H1 (cell line): ENCODE data around the gene BTBD9. TPM values are rescaled to one million over a fixed set of nuclear protein-coding genes. Genes with fewer than 3 reads are reported as not detected.

Experiments
- CTCF ChIA-PET: fragments of 300-600 bp; sonication (Branson Sonifier 250); formaldehyde crosslinking; loops from one replicate; lab custom pipeline; 2021; ENCODE audit not compliant: partially characterized antibody; lab: Charles Lee
- POLR2A ChIA-PET: fragments of 300-600 bp; sonication (Branson Sonifier 250); formaldehyde crosslinking; loops from one replicate; lab custom pipeline; 2021; ENCODE audit warnings: inconsistent platforms; ENCODE audit not compliant: partially characterized antibody; lab: Charles Lee
- DNase-seq, 2 experiments: peaks; one replicate each; pipeline versions ENCODE4 v3.0.0 to v3.0.0-alpha.2; 2010 to 2022; ENCODE audit warnings: low spot score in 2 of 2, low read depth in 1 of 2, mixed read lengths in 1 of 2
- FAIRE-seq: peaks from 2 replicates; lab custom pipeline; 2011; peaks lifted over from hg19 to GRCh38; lab: Jason Lieb, UNC
- H2AFZ ChIP-seq: 2 replicates; pipeline ENCODE4 v1.8.1; 2012; ENCODE audit warnings: low read length, inconsistent platforms
- H2AK5ac ChIP-seq: 2 replicates; pipeline ENCODE4 v1.6.1; 2013; ENCODE audit warnings: low read depth, low read length
- H2BK120ac ChIP-seq: replicated peaks from 2 replicates; pipeline ENCODE3; 2013; ENCODE audit warnings: low read depth, low read length, inconsistent platforms
- H2BK12ac ChIP-seq: 2 replicates; pipeline ENCODE4 v1.6.1; 2013; ENCODE audit warnings: low read depth, low read length
- H2BK15ac ChIP-seq: 2 replicates; pipeline ENCODE4 v1.6.1; 2013; ENCODE audit warnings: low read length
- H2BK20ac ChIP-seq: 2 replicates; pipeline ENCODE4 v1.6.1; 2013; ENCODE audit warnings: low read length
- H2BK5ac ChIP-seq: 2 replicates; pipeline ENCODE4 v1.6.1; 2013; ENCODE audit warnings: low read depth, low read length
- H3K14ac ChIP-seq: 2 replicates; pipeline ENCODE4 v1.6.1; 2013; ENCODE audit warnings: inconsistent platforms; ENCODE audit not compliant: insufficient read length
- H3K18ac ChIP-seq: 2 replicates; pipeline ENCODE4 v1.6.1; 2013; ENCODE audit warnings: low read length; ENCODE audit errors: extremely low read depth
- H3K23ac ChIP-seq: 2 replicates; pipeline ENCODE4 v1.6.1; 2013; ENCODE audit warnings: inconsistent platforms; ENCODE audit not compliant: insufficient read length
- H3K23me2 ChIP-seq: 2 replicates; pipeline ENCODE4 v1.6.1; 2013; ENCODE audit warnings: low read depth, low read length
- H3K27ac ChIP-seq: 2 replicates; pipeline ENCODE4 v1.6.1; 2011; ENCODE audit warnings: low read depth, low read length, inconsistent platforms
- H3K27me3 ChIP-seq, 4 experiments: replicated peaks in 1 of 4; 1 replicate in 1 of 4; 2 replicates in 3 of 4; pipeline versions ENCODE4 v1.6.1 to v1.8.1; 2011 to 2013; ENCODE audit warnings: low read length in 3 of 4, mild to moderate bottlenecking in 3 of 4, inconsistent platforms in 2 of 4, mixed read lengths in 2 of 4, moderate library complexity in 1 of 4; ENCODE audit not compliant: control insufficient read depth in 3 of 4, insufficient read depth in 3 of 4; ENCODE audit errors: extremely low read depth in 1 of 4
- H3K36me3 ChIP-seq, 4 experiments: 2 replicates each; pipeline versions ENCODE4 v1.6.1 to v1.8.1; 2011 to 2013; ENCODE audit warnings: mild to moderate bottlenecking in 4 of 4, low read length in 3 of 4, moderate library complexity in 2 of 4, control low read depth in 1 of 4, inconsistent platforms in 1 of 4; ENCODE audit not compliant: insufficient read depth in 4 of 4, control insufficient read depth in 2 of 4
- H3K4ac ChIP-seq: replicated peaks from 2 replicates; pipeline ENCODE3; 2013; ENCODE audit warnings: low read length, low read depth, mixed read lengths, inconsistent platforms; ENCODE audit not compliant: insufficient read length
- H3K4me1 ChIP-seq, 4 experiments: replicated peaks in 1 of 4; 1 replicate in 1 of 4; 2 replicates in 3 of 4; pipeline versions ENCODE4 v1.6.1 to v1.8.1; 2011 to 2013; ENCODE audit warnings: low read length in 3 of 4, inconsistent platforms in 2 of 4, mixed read lengths in 1 of 4; ENCODE audit not compliant: insufficient read depth in 4 of 4, control insufficient read depth in 3 of 4
- H3K4me2 ChIP-seq, 2 experiments: 2 replicates each; pipeline versions ENCODE4 v1.6.1 to v1.8.1; 2011 to 2013; ENCODE audit warnings: low read depth in 2 of 2, low read length in 2 of 2, control low read depth in 1 of 2, inconsistent platforms in 1 of 2, mild to moderate bottlenecking in 1 of 2; ENCODE audit not compliant: insufficient read depth in 1 of 2
- H3K4me3 ChIP-seq, 4 experiments: fragments of 200-600, 300-600 bp in 1 of 4; sonication (generic), shearing (Covaris generic), sonication (Bioruptor Twin) in 1 of 4; 2 replicates each; pipeline versions ENCODE4 v1.5.1 to v1.8.1; 2011 to 2016; ENCODE audit warnings: low read length in 4 of 4, low read depth in 3 of 4, control low read depth in 2 of 4, inconsistent platforms in 2 of 4, mild to moderate bottlenecking in 2 of 4, mixed read lengths in 1 of 4, moderate library complexity in 1 of 4; ENCODE audit not compliant: insufficient read depth in 2 of 4; ENCODE audit errors: extremely low read depth in 1 of 4
- H3K56ac ChIP-seq: replicated peaks from 2 replicates; pipeline ENCODE3; 2013; ENCODE audit warnings: low read depth, mild to moderate bottlenecking, mixed read lengths, low read length, inconsistent platforms; ENCODE audit not compliant: insufficient read length
- H3K79me1 ChIP-seq: 2 replicates; pipeline ENCODE4 v1.6.1; 2013; ENCODE audit warnings: low read depth, low read length, control low read depth
- H3K79me2 ChIP-seq, 2 experiments: 2 replicates each; pipeline versions ENCODE4 v1.6.1 to v1.8.1; 2012 to 2013; ENCODE audit warnings: low read length in 2 of 2, mild to moderate bottlenecking in 2 of 2, inconsistent platforms in 1 of 2; ENCODE audit not compliant: insufficient read depth in 2 of 2, control insufficient read depth in 1 of 2
- H3K9ac ChIP-seq, 4 experiments: replicated peaks in 1 of 4; 1 replicate in 1 of 4; 2 replicates in 3 of 4; pipeline versions ENCODE4 v1.6.1 to v1.8.1; 2011 to 2013; ENCODE audit warnings: low read depth in 3 of 4, low read length in 3 of 4, control low read depth in 2 of 4, mild to moderate bottlenecking in 2 of 4, moderate library complexity in 2 of 4, inconsistent platforms in 1 of 4; ENCODE audit errors: extremely low read depth in 1 of 4
- H3K9me3 ChIP-seq, 2 experiments: 2 replicates each; pipeline versions ENCODE4 v1.6.1 to v1.8.1; 2012 to 2013; ENCODE audit warnings: mild to moderate bottlenecking in 2 of 2, moderate library complexity in 2 of 2, control low read depth in 1 of 2, inconsistent platforms in 1 of 2, low read depth in 1 of 2, low read length in 1 of 2, mixed read lengths in 1 of 2; ENCODE audit not compliant: insufficient read depth in 2 of 2
- H4K20me1 ChIP-seq, 2 experiments: replicated peaks in 1 of 2; 2 replicates each; pipeline versions ENCODE3 to v1.8.1; 2011 to 2013; ENCODE audit warnings: inconsistent platforms in 2 of 2, low read length in 2 of 2, mild to moderate bottlenecking in 1 of 2; ENCODE audit not compliant: insufficient read depth in 2 of 2, control insufficient read depth in 1 of 2
- H4K5ac ChIP-seq: 2 replicates; pipeline ENCODE4 v1.6.1; 2013; ENCODE audit warnings: low read length, low read depth, mixed read lengths, inconsistent platforms; ENCODE audit not compliant: insufficient read length
- H4K8ac ChIP-seq: 2 replicates; pipeline ENCODE4 v1.8.0; 2013; ENCODE audit warnings: mild to moderate bottlenecking, moderate library complexity, low read length, inconsistent platforms; ENCODE audit not compliant: insufficient read depth; ENCODE audit errors: extremely low read depth
- H4K91ac ChIP-seq: replicated peaks from 2 replicates; pipeline ENCODE3; 2013; ENCODE audit warnings: low read length, mixed read lengths, inconsistent platforms; ENCODE audit not compliant: insufficient read length
- BRCA1 ChIP-seq: IDR thresholded peaks from 2 replicates; pipeline ENCODE4 v1.6.1; 2012; ENCODE audit warnings: low read depth, low read length, improper control_type of control experiment
- POLR2AphosphoS5 ChIP-seq: IDR thresholded peaks from 2 replicates; pipeline ENCODE4 v1.6.1; 2011; ENCODE audit warnings: low read depth, low read length
- RBBP5 ChIP-seq: IDR thresholded peaks from 2 replicates; pipeline ENCODE4 v1.7.1; 2012; ENCODE audit warnings: low read depth, mild to moderate bottlenecking, inconsistent platforms, low read length, moderate library complexity, borderline replicate concordance
- RNF2 ChIP-seq: fragments of 200-900, 300-1000 bp; sonication (generic); IDR thresholded peaks from 2 replicates; pipeline ENCODE4 v1.7.1; 2016; ENCODE audit warnings: borderline replicate concordance, low read depth, mild to moderate bottlenecking, antibody characterized with exemption, low read length; ENCODE audit not compliant: poor library complexity, severe bottlenecking; ENCODE audit errors: missing control alignments
- SIN3A ChIP-seq, 2 experiments: IDR thresholded peaks in 1 of 2; conservative IDR thresholded peaks in 1 of 2; 2 replicates each; pipeline ENCODE4 v1.6.1; 2011 to 2012; ENCODE audit warnings: low read length in 2 of 2, improper control_type of control experiment in 1 of 2, low read depth in 1 of 2, mild to moderate bottlenecking in 1 of 2
- TAF1 ChIP-seq: IDR thresholded peaks from 2 replicates; pipeline ENCODE4 v1.6.1; 2011; ENCODE audit warnings: mild to moderate bottlenecking, low read depth, low read length
- TAF7 ChIP-seq: optimal IDR thresholded peaks from 2 replicates; pipeline ENCODE3; 2011; ENCODE audit warnings: low read depth, mild to moderate bottlenecking, inconsistent platforms, low read length, moderate library complexity, borderline replicate concordance
- WGBS, 2 experiments: shearing (Covaris generic) in 1 of 2; methylation state at CpG; one replicate each; pipeline versions ENCODE4 v1.1.6 to v1.1.7; 2013 to 2015; ENCODE audit warnings: low lambda C conversion rate in 2 of 2, mixed read lengths in 2 of 2, inconsistent platforms in 1 of 2, low coverage in 1 of 2, missing lambda C conversion rate in 1 of 2; ENCODE audit not compliant: insufficient replicate concordance in 2 of 2, insufficient coverage in 1 of 2, insufficient read length in 1 of 2; ENCODE audit errors: extremely low coverage in 1 of 2, missing lambda C conversion rate in 1 of 2; 5-methylcytosine and 5-hydroxymethylcytosine counted together
- polyA plus RNA-seq, 7 experiments: library from polyadenylated mRNA; depleted of rRNA in 3 of 7; stranded (reverse) in 5 of 7; unstranded in 2 of 7; fragments of >200 nt in 5 of 7; fragments of 200-250 nt in 2 of 7; gene quantifications; 1 replicate in 5 of 7; 2 replicates in 1 of 7; 4 replicates in 1 of 7; pipeline versions ENCODE4 v1.2.1 to v1.2.3, GENCODE V29; 2011 to 2013; ENCODE audit warnings: missing spikeins in 2 of 7, mixed read lengths in 2 of 7
- total RNA-seq: library from RNA; stranded (reverse); fragmentation: NEBNext Ultra II Directional; extraction: Animal tissue kit (Norgen Biotek cat#: 25700); gene quantifications from 2 replicates; pipeline ENCODE4 v1.2.1, GENCODE V29; 2021
- TF ChIP-seq, protein P1 (sequence below): IDR thresholded peaks from 2 replicates; pipeline ENCODE4 v1.6.1; 2012; ENCODE audit warnings: low read length, inconsistent platforms

The BTBD9 gene
- total and polyA plus RNA-seq, 2 of the 8 experiments (the other 6 are each of a cell fraction or from before 2014, with no cell fraction given), result 0.92 to 4.1 TPM

DNA sequence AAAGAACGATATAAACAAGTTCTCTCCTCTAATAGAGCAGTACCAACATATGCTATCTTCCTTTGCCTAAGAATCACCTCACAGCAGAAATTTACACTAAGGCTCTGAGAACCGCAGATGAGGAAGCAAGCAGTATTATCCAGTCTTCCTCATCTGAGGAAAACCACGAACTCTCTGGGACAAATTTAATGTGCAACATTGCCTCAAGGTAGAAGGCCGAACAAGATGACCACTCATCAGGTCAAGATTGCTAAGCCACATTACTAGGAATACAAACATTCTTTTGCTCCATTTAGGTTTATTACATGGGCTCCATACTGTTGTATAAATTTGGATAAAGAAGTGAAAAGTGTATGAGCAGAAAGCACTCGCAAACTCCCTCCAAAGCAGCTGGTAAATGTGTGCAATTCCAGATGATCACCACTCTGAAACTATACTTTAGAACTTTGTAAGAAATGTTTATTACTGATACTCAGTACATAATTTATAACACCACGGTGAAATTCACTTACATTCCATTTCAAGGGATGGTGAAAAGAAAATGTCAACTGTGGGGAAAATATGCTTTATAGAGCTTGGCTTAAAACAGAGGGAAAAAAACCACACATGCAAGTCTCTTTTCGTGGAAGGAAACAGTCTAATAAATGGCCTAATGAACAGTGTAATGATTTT lies 398.4 kb downstream of the BTBD9 start:
- H4K5ac ChIP-seq, result no peak overlapping the region
- FAIRE-seq, result no peak
- 81% methylated on average over 7 of the region's 7 CpGs; no CpG with 5 or more reads in 1 of the 2 experiments for WGBS, 2 experiments
- H2AK5ac ChIP-seq, result no peak overlapping the region
- ChIA-PET POLR2A (no interaction called here), CTCF (interaction anchor here (1.1 kb wide), 1 partner anchor 65 kb away, joined by 3 read pairs; no protein-coding TSS in a partner anchor)
- TF ChIP-seq SIN3A (conservative IDR thresholded peaks at IDR 0.05 in 1 of 2, IDR thresholded peaks at IDR 0.05 in 1 of 2; ENCODE audit: low read depth in 1 of 2, low read length in 2 of 2), result no peak
- no peak for TF ChIP-seq BRCA1
- TF ChIP-seq TAF1, result no peak
- TF ChIP-seq POLR2AphosphoS5, result no peak
- TF ChIP-seq TAF7, result no peak
- no peak for TF ChIP-seq RNF2
- TF ChIP-seq, protein P1, sequence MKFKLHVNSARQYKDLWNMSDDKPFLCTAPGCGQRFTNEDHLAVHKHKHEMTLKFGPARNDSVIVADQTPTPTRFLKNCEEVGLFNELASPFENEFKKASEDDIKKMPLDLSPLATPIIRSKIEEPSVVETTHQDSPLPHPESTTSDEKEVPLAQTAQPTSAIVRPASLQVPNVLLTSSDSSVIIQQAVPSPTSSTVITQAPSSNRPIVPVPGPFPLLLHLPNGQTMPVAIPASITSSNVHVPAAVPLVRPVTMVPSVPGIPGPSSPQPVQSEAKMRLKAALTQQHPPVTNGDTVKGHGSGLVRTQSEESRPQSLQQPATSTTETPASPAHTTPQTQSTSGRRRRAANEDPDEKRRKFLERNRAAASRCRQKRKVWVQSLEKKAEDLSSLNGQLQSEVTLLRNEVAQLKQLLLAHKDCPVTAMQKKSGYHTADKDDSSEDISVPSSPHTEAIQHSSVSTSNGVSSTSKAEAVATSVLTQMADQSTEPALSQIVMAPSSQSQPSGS, result no peak
- no peak for TF ChIP-seq RBBP5
- no peak overlapping the region for H3K23ac ChIP-seq
- no peak overlapping the region for H3K4me2 ChIP-seq
- peaks cover 0 to 3% (median under 1%) of the 10 kb centered on the region in 4 experiments; a peak in 1 of 7 replicates for H3K4me1 ChIP-seq
- no peaks in the 10 kb centered on the region for H3K79me1 ChIP-seq
- H2AFZ ChIP-seq, result no peak overlapping the region
- H4K20me1 ChIP-seq, result no peaks in the 10 kb centered on the region
- H2BK15ac ChIP-seq, result 0 out of 2 replicates have a peak overlapping the region, but pooled peaks have one; percentile 6
- no peaks in the 10 kb centered on the region for H3K36me3 ChIP-seq
- H3K18ac ChIP-seq, result no peak overlapping the region
- no peak overlapping the region for H3K9ac ChIP-seq
- H3K4ac ChIP-seq, result no peak overlapping the region
- DNase-seq, result no peak
- H4K8ac ChIP-seq, result no peak overlapping the region
- no peak overlapping the region for H2BK5ac ChIP-seq
- H3K23me2 ChIP-seq, result no peaks in the 10 kb centered on the region
- H3K27ac ChIP-seq, result no peak overlapping the region
- no peaks in the 10 kb centered on the region for H3K27me3 ChIP-seq
- no peak overlapping the region for H2BK120ac ChIP-seq
- H3K4me3 ChIP-seq, result no peak overlapping the region
- H2BK20ac ChIP-seq, result no peak overlapping the region
- H2BK12ac ChIP-seq, result no peak overlapping the region
- H3K56ac ChIP-seq, result no peak overlapping the region
- no peak overlapping the region for H3K14ac ChIP-seq
- no peaks in the 10 kb centered on the region for H3K79me2 ChIP-seq
- H3K9me3 ChIP-seq, result no peaks in the 10 kb centered on the region
- H4K91ac ChIP-seq, result no peak overlapping the region
